NCI-H146 treated with DMSO at 0.1 percent for 48 hours (cell line): Measurements from ENCODE around the gene TBX21.
A peak's percentile ranks its signal among the peaks of the same experiment; 100 is the strongest.

Experiments used
- DNase-seq: peaks from one replicate; lab custom pipeline; 2025; ENCODE audit not compliant: unreplicated experiment; lab: John Stamatoyannopoulos, UW

TBX21 gene, protein sequence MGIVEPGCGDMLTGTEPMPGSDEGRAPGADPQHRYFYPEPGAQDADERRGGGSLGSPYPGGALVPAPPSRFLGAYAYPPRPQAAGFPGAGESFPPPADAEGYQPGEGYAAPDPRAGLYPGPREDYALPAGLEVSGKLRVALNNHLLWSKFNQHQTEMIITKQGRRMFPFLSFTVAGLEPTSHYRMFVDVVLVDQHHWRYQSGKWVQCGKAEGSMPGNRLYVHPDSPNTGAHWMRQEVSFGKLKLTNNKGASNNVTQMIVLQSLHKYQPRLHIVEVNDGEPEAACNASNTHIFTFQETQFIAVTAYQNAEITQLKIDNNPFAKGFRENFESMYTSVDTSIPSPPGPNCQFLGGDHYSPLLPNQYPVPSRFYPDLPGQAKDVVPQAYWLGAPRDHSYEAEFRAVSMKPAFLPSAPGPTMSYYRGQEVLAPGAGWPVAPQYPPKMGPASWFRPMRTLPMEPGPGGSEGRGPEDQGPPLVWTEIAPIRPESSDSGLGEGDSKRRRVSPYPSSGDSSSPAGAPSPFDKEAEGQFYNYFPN

DNA sequence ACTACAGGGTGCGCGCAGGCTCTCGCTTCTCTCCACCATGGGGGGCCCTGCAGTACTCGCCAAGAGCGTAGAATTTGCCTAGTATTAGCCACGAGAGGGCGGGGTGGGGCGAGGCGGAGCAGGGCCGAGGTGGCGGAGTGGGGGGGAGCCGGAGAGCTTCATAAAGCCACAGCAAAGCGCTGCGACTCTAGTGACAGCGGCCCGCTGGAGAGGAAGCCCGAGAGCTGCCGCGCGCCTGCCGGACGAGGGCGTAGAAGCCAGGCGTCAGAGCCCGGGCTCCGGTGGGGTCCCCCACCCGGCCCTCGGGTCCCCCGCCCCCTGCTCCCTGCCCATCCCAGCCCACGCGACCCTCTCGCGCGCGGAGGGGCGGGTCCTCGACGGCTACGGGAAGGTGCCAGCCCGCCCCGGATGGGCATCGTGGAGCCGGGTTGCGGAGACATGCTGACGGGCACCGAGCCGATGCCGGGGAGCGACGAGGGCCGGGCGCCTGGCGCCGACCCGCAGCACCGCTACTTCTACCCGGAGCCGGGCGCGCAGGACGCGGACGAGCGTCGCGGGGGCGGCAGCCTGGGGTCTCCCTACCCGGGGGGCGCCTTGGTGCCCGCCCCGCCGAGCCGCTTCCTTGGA is at the start of gene TBX21:
Gene TBX21 (plus strand): TSS at position 190 of the 627 bp plus-strand sequence. CDS start 219 bp downstream, at position 409.
- peak; percentile 72 for DNase-seq

DNA sequence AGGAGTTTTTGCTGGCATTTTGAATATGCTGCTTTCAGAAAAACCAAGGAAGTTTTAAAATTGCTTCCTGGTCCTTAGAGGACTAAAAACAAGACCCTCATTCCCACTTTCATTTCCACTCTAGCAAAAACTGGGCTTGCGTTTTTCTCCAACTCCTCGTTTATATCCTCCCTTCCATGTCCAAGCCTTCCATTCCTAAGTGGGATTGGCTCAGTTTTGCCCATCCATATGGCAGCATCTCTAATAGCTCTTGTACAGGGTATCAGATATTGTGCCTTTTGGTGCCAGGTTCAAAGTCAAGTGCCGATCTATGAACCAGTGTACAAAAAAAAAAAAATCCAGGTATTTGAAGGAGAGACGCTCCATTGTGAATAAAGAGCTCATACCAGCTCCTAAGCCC is 49.0 kb upstream of the TBX21 start:
- no peak for DNase-seq

DNA sequence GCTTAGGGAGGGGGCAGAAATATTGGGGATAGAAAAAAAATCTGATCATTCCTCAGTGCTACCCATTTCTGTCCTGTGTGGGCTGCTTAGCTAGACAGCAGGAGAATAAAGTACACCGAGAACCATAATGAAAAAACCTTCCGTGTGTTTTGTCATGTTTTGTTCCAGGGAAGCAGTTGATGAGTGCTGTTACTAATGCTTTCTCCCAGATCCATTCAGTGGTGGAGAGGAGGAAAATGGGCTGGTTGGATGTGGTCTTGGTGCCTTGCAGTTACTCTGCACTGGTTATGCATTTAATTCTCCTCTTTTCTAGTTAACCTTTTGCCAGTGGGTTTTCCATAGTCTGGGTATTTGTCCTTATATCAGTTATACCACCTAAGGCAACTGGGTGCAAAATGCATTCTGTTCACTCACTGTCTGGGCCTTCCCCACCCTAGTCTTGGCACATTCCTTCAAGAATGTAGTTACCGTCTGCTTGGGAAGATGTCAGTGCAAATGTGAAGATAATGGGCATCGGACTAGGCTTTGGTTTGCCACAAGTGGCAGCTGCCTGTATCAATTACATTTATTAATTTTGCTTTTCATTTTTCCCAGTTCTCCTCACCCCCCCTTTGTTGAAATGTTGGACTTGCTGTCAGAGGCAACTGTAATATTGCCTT is 48.4 kb upstream of the TBX21 start:
- no peak for DNase-seq

DNA sequence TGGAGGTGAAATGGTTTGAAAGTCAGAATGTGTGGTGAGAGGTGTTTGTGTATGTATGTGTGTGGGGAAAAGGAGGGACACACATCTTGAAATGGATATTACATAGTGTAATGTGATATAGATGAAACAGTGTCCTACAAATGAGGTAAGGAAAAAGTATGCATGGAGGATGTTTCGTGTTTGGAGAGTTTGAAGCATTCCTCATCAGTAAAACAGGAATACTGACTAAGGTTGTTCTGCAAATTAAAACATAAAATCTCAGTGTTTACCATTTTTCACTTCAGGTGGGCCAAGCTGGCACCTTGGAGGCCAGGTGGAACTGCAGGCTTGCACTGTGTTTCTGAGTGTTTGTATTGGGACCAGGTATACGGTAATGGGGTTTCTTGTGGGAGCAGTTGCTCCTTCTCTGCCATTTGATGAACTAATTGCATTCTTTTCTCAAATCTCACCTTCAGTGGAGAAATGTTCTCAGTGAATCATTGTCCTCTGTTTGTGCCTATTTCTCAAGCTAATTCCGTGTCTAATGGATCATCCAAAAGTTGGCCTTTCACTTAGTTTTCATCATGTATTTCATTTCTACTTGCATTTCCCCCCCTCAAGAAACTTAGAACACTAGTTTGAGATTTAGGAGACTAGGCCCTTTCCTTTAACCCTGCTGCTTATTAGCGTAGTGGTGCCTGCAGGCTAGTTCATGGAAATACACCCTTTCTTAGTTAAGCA is 47.3 kb upstream of the TBX21 start:
- no peak for DNase-seq

DNA sequence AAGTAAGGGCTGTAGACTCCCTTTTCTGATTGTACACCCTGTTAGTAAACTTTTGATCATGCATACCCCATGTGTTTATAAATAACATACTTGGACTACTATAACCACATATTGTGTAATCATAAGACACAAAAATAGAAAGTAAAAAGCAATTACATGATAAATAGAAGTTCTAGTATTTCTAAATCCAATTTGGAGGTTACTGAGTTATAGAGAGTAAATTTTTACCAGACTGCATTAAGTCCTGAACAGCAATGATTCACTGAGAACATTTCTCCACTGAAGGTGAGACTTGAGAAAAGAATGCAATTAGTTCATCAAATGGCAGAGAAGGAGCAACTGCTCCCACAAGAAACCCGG is 46.8 kb upstream of the TBX21 start:
- DNase-seq: no peak

DNA sequence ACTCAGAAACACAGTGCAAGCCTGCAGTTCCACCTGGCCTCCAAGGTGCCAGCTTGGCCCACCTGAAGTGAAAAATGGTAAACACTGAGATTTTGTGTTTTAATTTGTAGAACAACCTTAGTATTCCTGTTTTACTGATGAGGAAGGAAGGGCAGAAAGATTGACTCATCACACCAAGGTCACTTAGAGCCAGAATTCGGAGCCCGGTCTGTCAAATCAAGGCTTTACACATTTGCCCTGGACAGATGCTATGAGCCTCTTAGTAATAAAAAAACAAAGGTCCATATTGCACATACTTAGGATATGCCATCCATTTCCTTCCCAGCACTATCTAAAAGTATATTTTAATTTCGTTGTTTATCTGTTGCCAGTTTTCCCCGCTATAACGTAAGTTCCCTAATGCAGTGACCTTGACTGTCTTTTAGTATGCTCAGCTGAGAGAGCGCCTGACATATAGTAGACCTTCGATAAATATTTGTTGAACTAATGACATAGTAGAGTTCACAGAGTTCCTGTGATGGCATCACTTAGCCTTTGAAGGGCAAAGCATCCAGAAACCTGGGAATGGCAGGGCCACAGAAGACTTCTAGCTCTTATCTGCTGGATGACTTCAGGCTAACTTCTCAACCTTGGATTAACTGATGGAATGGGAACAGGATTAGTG is 46.2 kb upstream of the TBX21 start:
- DNase-seq: no peak

DNA sequence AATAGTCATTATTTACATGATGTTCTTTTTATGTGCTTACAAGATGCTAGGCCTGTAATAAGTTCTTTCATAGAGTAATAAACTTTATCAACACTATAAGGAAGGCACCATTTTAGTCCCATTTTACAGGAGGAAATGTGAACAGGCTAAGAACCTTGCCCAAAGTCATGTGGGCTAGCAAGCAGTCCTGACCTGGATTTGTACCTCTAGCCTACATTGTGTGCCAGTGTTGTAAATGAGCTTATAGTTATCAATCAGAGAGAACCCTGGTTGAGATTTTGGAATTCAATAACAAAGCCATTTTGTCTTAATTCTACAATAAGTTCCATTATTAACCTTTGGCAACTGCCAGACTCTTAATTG is 45.7 kb upstream of the TBX21 start:
- DNase-seq: no peak

DNA sequence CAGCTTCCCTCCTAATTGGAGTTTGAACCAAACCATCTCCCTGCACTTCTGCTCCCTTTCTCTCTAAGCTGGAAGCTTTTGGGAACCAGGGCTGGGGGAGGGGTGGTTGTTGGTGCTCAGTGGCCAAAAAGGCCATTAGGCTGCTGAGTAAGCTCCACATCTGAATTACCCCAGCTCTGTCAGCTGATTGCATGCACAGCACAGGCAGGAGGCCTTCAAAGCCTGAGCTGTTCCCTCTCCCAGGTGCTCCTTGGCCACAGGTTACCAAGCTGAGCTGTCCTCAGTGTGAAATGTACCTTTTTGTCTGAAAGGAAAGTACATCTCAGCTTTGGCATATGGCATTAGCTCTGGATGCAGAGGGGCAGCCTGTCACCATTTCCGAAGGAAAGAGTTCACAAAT is 45.3 kb upstream of the TBX21 start:
- DNase-seq: no peak

DNA sequence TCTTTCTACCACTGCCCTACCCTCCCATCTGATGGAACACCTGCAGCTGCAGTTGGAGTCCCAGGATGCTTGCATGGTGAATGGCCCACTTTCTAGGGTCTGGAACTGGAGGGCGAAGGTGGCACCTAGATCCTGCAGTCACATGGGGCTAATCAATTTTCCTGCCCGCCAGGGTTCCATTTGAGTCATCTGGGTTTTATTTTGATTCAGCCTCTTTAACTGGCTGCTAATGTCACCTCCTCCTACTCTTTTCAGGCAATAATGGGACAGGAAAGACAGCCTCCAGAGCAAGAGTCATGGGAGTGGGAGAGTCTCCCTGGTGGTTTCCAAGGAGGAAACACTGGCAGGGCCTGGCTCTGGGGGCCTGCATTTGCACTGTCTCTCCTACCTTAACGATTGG is 42.9 kb upstream of the TBX21 start:
- no peak for DNase-seq

DNA sequence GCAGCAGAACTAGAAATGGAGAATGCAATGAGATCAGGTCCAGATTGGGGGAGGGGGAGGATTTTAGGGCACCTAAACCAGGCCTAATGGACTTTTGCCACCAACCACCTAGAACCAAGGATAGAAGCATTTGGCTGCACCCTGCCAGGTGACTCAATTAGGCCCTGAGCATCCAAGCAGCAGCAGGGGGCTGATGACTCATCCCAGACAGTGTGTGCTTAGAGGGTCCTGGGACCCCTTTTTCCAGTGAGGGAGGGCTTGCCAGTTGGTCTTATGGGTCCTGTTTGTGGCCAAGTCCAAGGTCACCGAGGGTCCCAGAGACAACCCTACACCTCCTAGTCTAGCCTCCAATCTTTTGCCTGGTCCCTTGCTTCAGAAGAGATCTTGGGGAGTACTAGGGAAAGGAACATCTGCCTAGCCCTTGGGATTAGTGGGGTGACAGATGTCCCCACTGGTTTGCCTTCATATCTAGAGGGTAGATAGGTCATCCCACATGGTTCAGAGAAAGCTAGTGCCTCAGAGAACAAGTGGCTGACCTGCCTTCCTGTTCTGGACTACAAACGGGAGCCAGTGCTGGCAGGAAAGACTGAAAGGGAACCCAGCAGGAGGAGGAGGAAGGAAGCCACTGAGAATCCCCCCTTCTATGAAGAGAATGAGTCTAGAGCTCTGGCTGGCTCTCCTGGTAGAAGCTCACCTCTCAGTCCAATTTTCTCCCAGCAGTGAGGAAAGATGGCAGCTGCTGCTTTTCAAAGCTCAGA is 40.7 kb upstream of the TBX21 start:
- DNase-seq: no peak

DNA sequence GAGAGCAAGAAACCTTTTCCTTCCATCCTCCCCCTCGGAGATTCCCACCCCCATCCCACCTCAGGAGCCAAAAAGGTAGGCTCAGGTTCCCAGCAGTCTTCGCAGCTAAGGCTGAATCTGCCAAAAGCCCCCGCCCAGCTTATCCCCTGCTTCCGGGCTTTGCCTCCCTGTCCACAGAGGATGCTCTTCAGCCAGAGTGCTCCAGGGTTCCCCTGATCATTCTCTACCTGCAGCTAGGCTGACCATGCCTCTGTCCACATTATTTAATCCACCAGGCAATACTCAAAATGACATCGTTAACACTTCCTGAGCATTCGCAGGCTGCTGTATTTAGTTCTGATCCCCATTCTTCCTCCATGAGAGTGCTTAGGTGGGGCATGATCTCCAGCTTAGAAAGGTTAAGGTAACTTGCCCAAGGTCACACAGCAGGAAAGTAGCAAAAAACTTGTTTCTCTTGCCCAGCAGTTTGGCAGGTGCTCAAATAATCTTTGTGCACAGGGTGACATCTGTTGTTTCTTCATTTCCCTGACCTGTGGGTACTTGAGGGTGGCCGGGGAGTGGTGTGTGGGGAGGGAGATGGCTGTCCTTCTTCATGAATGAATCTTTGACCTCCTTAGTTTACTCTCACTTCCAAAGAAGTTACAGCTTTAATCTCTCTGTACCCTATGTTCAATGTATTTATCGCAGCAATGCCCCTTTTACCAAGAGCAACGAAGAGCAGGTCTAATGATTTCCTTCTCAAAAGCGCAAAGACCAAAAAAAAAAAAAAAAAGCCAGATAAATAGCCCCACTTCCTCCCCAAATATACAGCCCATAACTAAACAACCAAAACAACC is 39.9 kb upstream of the TBX21 start:
- peak; percentile 16 for DNase-seq

DNA sequence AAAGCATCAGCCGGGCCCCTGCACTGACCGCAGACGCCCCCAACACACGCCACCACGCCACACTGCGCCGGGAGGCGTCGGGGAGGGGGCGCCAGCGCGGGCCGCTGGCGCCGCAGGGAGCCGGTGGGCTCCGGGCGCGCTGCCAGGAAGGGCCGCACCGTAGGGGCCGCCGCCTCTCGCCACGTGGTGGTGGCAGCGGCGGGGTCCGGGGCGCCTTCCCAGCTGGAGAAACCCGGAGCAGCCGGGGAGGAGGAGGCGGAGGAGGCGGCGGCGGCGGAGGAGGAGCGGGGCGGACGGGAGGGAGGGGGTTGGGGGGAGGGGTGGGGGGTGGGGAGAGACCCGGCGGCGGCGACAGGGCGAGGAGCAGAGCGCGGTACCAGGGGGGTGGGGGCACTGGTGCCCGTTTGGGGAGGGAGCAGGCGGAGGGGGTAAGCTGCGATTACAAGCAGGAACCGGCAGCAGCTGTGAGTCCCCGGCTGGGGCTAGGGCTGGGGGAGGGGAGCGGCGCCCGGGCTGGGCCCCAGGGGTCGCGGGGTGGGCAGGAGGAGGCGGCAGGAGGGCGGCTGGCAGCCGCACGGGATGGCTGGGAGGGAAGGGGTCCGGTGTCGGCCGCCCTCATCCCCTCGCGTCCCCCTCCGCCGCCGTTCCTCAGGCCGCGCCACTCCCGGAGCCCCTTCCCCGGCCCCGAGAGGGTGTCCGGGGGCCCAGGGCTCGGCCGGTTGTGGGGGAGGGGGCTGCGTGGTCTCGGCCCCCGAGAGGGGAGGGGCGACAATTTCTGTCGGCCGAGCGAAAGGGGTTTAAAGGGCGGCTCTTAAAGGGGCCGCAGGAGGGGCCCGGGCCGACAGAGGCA is 39.1 kb upstream of the TBX21 start, which contains the start of gene TBKBP1:
Gene TBKBP1 (plus strand): TSS at position 431 of the 850 bp plus-strand sequence. CDS start 1,952 bp downstream, outside the sequence.
- DNase-seq: no peak

DNA sequence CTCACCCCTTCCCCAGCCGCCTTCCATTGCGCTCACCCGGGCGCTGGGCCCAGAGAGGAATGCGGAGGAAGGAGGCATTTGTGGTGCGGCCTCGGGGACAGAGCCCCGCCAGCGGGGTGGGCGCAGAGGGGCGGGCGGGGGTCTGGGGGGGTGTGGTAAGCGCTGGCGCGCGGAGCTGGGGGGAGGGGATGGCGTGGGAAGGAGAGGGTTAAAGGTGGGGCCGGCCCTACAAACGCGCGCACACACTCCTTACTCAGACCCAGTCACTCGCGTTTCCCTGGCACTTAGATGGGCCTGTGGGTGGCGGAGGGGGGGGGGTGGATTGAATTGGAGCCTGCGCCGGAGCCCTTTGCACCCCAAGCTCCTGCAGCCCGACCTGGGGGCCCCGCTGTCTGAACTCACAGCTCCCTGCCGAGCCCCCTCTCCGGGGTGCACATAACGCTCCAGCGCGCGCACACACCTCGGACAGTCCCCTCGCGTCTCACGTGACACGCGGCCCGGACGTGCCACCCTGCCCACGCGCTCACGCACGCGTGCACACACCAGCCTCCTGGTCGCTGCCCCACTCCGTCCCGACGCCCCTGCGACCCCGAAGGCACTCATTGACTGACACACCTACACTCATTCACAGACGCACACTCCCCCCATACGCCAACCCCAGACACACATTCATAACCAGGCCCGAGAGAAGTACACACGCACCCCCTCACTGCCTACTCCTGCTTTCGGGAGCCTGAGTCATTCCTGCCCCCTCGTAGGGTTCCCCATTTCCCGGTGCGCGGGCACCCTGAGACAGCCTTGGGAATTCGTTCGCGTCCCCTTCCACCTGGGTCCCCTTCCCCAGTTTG is 38.2 kb upstream of the TBX21 start:
- DNase-seq: no peak

DNA sequence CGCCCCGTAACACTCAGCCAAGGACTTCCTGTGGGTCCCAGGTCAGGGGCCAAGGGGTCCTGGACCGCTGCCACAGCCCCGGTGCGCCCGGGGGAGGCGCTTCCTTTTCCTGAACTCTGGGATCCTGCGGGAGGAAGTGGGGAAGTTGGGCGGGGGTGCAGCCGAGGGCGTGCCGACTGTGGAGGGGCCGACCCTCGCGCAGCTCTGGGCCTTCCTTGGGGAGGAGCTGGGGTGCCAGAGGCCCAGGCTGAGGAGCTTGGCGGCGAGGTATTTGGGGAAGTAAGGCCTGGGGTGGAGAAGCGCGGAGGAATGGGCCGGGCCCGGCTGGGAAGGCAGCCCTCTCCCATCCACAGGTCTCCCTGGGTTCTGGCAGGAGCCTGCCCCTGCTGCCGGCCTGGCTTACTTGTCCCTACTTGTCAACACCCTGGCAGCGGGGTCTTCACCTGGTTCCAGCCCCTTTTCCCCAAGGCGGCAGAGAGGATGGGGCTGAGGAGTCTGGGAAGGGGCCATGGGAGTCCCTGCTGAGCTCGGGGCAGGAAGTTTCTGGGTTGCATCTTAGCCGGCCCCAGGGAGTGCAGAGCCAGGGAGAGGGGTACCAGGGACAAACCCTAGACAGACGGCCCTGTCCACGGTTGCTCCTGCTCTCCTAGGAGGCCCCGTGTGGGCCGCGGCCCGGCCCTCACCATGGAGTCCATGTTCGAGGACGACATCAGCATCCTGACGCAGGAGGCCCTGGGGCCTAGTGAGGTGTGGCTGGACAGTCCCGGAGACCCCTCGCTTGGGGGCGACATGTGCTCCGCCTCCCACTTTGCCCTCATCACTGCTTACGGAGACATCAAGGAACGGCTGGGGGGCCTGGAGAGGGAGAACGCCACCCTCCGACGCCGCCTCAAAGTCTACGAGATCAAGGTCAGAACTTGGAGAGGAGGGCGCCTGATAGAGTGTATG is 37.3 kb upstream of the TBX21 start:
- DNase-seq: no peak

DNA sequence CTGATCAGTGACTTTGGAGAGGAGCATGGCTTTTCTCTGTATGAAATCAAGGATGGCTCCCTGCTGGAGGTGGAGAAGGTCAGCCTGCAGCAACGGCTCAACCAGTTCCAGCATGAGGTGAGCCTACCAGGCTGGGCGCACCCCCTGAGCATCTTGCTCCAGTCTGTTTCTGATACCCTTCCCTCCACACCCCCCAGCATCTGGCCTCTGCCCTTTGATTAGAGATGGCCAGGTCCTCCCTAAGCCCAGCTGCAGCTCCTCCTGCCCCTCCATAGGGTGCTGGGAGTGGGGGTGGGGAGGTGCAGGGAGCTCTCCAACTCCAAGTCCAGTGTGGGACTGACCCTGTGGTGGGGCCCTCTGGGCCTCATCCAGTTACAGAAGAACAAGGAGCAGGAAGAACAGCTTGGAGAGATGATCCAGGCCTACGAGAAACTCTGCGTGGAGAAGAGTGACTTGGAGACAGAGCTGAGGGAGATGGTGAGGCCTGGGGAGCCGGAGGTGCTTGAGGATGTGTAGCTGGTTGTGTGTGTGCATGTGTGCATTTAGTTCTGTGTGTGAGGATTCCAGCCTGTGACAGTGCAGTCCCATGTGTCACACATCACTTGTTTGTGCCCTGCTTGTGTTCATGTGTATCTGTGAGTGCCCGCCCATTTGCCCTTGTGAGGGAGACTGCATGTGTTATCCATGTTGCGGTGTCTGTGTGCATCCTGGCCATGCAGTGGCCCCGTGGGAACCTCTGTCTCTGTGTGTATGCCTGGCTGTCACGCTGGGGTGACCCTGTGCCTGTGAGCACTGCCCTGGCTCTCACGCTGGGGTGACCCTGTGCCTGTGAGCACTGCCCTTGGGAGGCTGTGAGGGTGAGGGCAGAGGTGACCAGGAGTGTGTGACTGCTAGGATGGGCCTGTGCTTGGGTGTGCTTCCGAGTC is 36.1 kb upstream of the TBX21 start:
- DNase-seq: no peak
